ENCODE results near the gene RAB11FIP4. TPM values are rescaled to one million over a fixed set of nuclear protein-coding genes. Genes with fewer than 3 reads are reported as not detected.
A peak's percentile ranks its signal among the peaks of the same experiment; 100 is the strongest.

Gene RAB11FIP4
- total RNA-seq, 1 donor from 2014 or later, result 0.99 TPM

DNA sequence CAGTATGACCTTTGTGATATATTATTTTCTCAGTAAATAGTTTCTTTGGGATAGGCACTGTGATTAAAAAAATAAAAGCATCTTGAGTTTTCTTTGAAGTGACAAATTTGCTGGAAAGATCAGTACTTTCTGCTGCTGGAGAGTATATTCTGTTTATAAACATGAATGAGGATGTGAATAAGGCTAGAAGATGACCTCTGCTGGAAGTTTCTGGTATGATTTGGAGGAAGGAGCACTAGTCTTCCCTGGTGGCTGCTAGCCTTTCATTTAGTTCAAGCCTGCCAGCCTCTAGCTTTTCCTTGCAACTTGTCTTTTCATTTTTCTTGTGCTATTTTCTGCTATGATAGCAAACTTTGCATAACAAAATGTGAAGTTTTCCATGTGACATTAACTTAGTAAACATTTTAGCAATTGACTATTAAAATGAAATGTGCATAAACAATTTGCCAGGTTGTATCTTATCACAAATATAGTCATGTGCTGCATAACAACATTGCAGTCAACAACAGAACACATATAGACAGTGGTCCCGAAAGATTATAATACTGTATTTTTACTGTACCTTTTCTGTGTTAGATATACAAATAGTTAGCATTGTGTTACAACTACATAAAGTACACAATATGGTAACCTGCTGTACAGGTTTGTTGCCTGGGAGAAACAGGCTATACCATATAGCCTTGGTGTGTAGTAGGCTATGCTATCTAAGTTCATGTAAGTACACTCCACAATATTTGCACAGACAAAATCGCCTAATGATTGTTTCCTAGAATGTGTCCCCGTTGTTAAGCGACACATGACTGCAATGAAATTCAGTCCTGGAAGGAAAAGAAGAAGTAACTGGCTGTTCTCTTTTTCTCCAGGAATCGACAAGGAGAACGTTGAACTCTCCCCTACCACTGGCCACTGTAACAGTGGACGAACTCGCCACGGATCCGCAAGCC, 18.1 kb upstream of the RAB11FIP4 start:
- Mint-ChIP-seq H3K4me3 (ENCODE audit: unreplicated experiment) (no peak overlapping the region), H3K36me3 (ENCODE audit: unreplicated experiment) (peaks cover 24% of the 10 kb centered on the region), H3K9me3 (ENCODE audit: unreplicated experiment) (no peaks in the 10 kb centered on the region), H3K27ac (ENCODE audit: unreplicated experiment) (no peak overlapping the region), H3K4me1 (ENCODE audit: unreplicated experiment) (peaks cover 14% of the 10 kb centered on the region), H3K27me3 (ENCODE audit: unreplicated experiment) (no peaks in the 10 kb centered on the region)
- DNase-seq (ENCODE audit: extremely low spot score, unreplicated experiment), result no peak
- TF ChIP-seq CTCF (IDR thresholded peaks at IDR 0.05), result peak; percentile 70

DNA sequence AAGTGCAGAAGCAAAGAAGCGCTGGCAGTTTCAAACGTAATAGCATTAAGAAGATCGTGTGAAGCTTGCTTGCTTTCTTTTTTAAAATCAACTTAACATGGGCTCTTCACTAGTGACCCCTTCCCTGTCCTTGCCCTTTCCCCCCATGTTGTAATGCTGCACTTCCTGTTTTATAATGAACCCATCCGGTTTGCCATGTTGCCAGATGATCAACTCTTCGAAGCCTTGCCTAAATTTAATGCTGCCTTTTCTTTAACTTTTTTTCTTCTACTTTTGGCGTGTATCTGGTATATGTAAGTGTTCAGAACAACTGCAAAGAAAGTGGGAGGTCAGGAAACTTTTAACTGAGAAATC, 17.4 kb upstream of the RAB11FIP4 start:
- no peak for DNase-seq (ENCODE audit: extremely low spot score, unreplicated experiment)
- no peak for TF ChIP-seq CTCF (IDR thresholded peaks at IDR 0.05)
- H3K27ac Mint-ChIP-seq (ENCODE audit: unreplicated experiment), result no peak overlapping the region
- H3K9me3 Mint-ChIP-seq (ENCODE audit: unreplicated experiment), result no peaks in the 10 kb centered on the region
- H3K27me3 Mint-ChIP-seq (ENCODE audit: unreplicated experiment), result no peaks in the 10 kb centered on the region
- peaks cover 14% of the 10 kb centered on the region for H3K4me1 Mint-ChIP-seq (ENCODE audit: unreplicated experiment)
- H3K36me3 Mint-ChIP-seq (ENCODE audit: unreplicated experiment), result peaks cover 24% of the 10 kb centered on the region
- H3K4me3 Mint-ChIP-seq (ENCODE audit: unreplicated experiment), result no peak overlapping the region

DNA sequence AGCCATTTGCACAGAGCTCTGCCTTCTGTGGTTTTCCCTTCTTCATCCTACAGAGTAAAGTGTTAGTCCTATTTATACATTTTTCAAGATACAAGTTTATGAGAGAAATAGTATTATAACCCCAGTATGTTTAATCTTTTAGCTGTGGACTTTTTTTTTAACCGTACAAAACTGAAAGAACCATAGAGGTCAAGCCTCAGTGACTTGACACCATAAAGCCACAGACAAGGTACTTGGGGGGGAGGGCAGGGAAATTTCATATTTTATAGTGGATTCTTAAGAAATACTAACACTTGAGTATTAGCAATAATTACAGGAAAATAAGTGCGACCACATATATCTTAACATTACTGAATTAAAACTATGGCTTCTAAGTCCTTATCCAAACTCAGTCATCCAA, 17.0 kb upstream of the RAB11FIP4 start:
- H3K36me3 Mint-ChIP-seq (ENCODE audit: unreplicated experiment), result peaks cover 26% of the 10 kb centered on the region
- H3K27ac Mint-ChIP-seq (ENCODE audit: unreplicated experiment), result no peak overlapping the region
- no peak for TF ChIP-seq CTCF (IDR thresholded peaks at IDR 0.05)
- no peak for DNase-seq (ENCODE audit: extremely low spot score, unreplicated experiment)
- no peaks in the 10 kb centered on the region for H3K27me3 Mint-ChIP-seq (ENCODE audit: unreplicated experiment)
- peaks cover 11% of the 10 kb centered on the region for H3K4me1 Mint-ChIP-seq (ENCODE audit: unreplicated experiment)
- no peaks in the 10 kb centered on the region for H3K9me3 Mint-ChIP-seq (ENCODE audit: unreplicated experiment)
- H3K4me3 Mint-ChIP-seq (ENCODE audit: unreplicated experiment), result no peak overlapping the region

DNA sequence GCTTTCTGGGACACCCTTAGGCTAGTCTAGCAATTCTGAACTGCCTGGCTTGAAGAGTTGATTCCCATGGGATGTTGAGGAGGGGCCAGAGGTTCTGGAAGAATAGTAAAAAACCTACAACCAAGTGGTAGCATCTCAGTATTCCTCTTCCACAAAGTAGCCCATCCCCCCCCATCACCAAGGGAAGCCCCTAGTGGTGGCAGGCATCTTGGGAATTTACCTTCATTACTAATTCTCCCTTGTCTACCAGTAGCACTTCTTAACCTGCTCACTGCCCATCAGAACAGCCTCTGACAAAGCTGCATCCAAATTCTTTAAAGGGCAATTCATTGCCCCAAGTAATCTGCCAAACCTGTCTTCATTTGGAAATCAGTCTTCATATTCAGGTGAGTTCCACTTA, 12.8 kb upstream of the RAB11FIP4 start:
- no peak for TF ChIP-seq CTCF (IDR thresholded peaks at IDR 0.05)
- no peak for DNase-seq (ENCODE audit: extremely low spot score, unreplicated experiment)
- no peaks in the 10 kb centered on the region for H3K9me3 Mint-ChIP-seq (ENCODE audit: unreplicated experiment)
- no peak overlapping the region for H3K27ac Mint-ChIP-seq (ENCODE audit: unreplicated experiment)
- H3K27me3 Mint-ChIP-seq (ENCODE audit: unreplicated experiment), result no peaks in the 10 kb centered on the region
- peaks cover 35% of the 10 kb centered on the region for H3K36me3 Mint-ChIP-seq (ENCODE audit: unreplicated experiment)
- peaks cover 1% of the 10 kb centered on the region for H3K4me1 Mint-ChIP-seq (ENCODE audit: unreplicated experiment)
- H3K4me3 Mint-ChIP-seq (ENCODE audit: unreplicated experiment), result no peak overlapping the region

DNA sequence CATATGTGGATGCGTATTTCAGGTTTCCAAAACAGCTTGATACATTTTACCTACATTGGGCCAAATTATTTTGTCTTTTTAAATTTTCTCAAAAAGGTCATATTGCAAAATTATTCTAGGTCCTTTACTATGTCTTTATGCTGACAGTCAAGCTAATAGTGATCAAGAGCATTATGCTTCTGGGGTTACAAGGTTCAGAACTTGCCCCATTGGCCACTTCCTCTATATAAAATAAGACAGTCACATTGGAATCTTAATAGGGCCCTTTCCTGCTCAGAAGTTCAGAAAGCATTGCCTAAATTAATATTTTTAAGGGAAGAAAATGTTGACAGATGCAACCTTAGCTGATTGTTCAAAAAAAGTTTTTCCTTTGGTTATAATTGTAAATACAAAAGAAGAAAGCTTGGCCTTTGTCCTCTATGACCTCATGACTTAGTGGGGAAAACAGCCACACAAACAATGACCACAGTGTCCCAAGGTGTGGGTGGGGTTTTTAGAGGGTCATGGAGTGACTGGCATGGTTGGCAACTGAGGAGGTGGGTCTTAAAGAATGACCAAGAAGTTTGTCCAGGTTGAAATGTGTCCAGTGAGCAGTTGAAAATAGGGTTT, 11.8 kb upstream of the RAB11FIP4 start:
- Mint-ChIP-seq H3K4me3 (ENCODE audit: unreplicated experiment) (no peak overlapping the region), H3K27me3 (ENCODE audit: unreplicated experiment) (no peaks in the 10 kb centered on the region), H3K9me3 (ENCODE audit: unreplicated experiment) (no peaks in the 10 kb centered on the region), H3K27ac (ENCODE audit: unreplicated experiment) (no peak overlapping the region), H3K4me1 (ENCODE audit: unreplicated experiment) (peaks cover 1% of the 10 kb centered on the region), H3K36me3 (ENCODE audit: unreplicated experiment) (peaks cover 26% of the 10 kb centered on the region)
- no peak for DNase-seq (ENCODE audit: extremely low spot score, unreplicated experiment)
- TF ChIP-seq CTCF (IDR thresholded peaks at IDR 0.05), result no peak

Measured in osteocyte (in vitro differentiated cells).